ES-I3 (cell line): ENCODE results near the gene NMT1.
A peak's percentile ranks its signal among the peaks of the same experiment; 100 is the strongest.

ENCODE experiments used
- H3K36me3 ChIP-seq: 2 replicates; pipeline ENCODE4 v1.6.1; 2013; ENCODE audit warnings: mild to moderate bottlenecking, low read length, control low read depth, moderate library complexity; ENCODE audit not compliant: insufficient read depth
- H3K4me1 ChIP-seq: 2 replicates; pipeline ENCODE4 v1.6.1; 2013; ENCODE audit warnings: mild to moderate bottlenecking, control low read depth, low read length; ENCODE audit not compliant: insufficient read depth
- H3K9ac ChIP-seq: 2 replicates; pipeline ENCODE4 v1.6.1; 2013; ENCODE audit warnings: low read depth, mild to moderate bottlenecking, low read length, moderate library complexity
- H3K9me3 ChIP-seq: 2 replicates; pipeline ENCODE4 v1.6.1; 2013; ENCODE audit warnings: mild to moderate bottlenecking, low read length, moderate library complexity; ENCODE audit not compliant: control insufficient read depth, insufficient read depth

Gene NMT1

DNA sequence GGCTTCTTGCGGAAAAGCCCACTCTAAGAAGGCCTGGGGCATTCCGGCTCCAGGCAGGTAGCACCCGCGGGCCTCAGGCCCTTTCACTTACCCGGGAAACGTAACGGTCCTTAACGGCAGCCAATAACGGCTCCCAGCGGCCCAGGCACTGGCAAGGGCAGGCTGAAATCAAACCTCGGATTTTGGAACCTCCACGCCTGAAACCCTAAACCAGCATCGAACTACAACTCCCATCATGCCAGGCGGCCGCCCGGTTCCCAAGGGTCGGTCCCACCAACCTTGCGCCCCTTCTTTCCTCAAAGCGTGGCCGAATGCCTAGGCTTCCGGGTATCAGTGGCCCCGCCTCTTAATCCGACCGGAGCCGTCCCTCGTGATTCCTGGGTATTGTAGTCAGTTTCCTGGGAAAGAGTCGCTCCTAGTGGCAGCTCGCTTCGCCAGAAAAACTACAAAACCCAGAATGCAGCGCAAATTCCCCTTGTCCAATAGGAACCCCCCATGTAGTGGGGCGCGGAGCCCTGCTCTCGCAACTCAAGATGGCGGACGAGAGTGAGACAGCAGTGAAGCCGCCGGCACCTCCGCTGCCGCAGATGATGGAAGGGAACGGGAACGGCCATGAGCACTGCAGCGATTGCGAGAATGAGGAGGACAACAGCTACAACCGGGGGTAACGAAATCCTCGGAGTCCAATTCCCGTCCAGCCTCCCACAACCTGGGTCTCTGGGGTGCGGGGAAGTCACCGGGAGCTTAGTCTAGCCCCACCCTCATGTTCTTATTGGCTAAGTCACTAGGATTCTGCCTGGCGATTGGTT, at the start of gene NMT1:
TSS of gene NMT1 (plus strand) at position 521 of the 809 bp plus-strand sequence. CDS start at position 534, 13 bp downstream.
- Histone ChIP-seq H3K36me3 (no peaks in the 10 kb centered on the region), H3K9me3 (no peaks in the 10 kb centered on the region), H3K4me1 (peaks cover 7% of the 10 kb centered on the region), H3K9ac (peak within 1 kb of the TSS; percentile 97)

DNA sequence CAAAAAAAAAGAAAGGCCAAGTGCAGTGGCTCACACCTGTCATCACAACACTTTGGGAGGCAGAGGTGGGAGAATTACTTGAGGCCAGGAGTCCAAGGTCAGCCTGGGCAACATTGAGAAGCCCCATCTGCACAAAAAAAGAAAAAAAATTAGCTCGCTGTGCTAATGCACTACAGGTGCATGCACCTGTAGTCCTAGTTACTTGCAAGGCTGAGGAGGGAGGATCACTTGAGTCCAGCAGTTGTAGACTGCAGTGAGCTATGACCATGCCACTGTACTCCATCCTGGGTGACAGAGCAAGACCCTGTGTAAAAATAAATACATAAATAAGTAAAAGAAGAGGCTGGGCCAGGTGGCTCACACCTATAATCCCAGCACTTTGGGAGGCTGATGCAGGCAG, 49.4 kb upstream of the NMT1 start:
- no peaks in the 10 kb centered on the region for H3K36me3 ChIP-seq
- no peaks in the 10 kb centered on the region for H3K9me3 ChIP-seq
- H3K4me1 ChIP-seq = peaks cover 14% of the 10 kb centered on the region
- H3K9ac ChIP-seq = no peak overlapping the region

DNA sequence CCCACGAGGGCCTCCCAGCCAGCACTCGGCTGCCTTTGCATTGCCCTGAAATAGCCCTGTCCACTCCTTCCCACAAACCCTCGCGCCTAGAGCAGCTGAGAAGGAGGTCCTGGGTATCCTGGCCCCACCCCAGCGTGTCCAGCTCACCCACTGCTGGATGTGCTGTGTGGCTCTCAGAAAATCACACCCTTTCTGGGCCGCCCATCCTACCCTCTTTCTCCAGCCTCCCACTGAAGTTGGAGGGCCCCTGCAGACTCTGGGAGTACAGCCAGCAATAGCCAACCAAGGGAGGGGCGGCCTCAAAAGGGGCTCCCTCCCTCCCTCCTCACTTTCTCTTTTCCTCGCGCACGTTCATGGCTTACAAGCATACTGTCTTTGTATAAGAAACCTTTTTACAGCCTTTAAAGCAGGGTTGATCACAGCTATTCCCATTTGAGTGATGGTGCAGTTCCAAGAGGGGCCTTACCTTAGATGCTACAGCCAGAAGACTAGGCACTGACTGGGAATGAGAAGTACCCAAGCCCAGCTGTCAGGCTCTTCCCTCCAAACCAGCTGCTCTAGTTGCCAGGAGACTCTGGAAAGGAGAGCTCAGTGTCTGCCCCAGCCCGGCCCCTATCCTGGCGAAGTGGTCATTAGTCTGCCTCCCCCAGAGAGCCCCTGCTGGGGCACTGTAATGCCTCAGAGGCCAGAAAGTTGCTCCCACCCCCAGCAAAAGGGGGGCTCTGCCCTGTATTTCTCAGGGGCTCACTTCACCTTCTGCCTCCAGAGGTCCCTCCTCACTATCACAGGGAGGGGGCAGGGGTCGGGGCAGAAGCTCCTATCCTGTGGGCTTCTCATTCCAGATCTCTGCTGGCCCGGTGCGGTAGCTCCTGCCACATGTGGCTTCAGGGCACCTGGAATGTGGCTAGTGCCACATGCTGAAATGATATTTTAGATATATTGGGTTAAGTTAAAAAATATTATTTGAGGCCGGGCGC, 47.8 kb upstream of the NMT1 start:
- Histone ChIP-seq H3K9ac (no peak overlapping the region), H3K4me1 (peaks cover 15% of the 10 kb centered on the region), H3K9me3 (no peaks in the 10 kb centered on the region), H3K36me3 (no peaks in the 10 kb centered on the region)

DNA sequence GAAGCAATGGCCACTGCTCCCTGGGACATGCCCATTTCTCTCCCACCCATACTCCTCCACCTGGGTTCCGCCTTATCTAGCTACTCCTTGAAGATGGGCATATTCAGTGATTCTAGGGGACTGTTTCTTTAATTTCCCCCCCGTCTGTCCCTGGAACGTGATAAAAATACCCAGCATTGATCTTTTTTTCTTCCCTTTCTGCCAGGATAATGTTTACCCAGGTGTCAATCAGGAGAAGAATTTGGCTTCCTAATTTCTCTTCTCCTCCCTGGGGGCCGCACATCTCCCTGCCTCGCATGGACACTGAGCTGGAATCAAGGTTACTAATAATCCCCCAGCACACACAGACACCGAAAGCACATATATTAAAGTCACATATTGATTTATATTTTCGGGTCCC, 44.9 kb upstream of the NMT1 start:
- H3K9ac ChIP-seq = no peak overlapping the region
- H3K36me3 ChIP-seq = no peaks in the 10 kb centered on the region
- peaks cover 35% of the 10 kb centered on the region for H3K4me1 ChIP-seq
- H3K9me3 ChIP-seq = no peaks in the 10 kb centered on the region

DNA sequence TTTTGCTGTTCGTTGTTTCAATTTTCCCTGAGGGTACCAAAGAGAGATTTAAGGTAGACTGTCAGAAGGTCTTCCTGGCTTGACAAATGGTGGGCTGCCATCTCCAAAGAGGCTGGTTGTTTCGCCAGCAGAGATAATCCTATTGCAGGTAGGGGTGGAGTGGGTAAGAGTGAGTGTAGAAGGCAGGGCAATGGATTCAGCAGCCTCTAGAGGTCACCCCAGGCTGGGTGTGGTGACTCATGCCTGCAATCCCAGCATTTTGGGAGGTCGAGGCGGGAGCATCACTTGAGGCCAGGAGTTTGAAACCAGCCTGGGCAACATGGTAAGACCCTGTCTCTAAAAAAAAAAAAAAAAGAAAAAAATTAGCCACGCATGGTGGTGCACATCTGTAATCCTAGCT, 44.3 kb upstream of the NMT1 start:
- no peaks in the 10 kb centered on the region for H3K36me3 ChIP-seq
- peaks cover 35% of the 10 kb centered on the region for H3K4me1 ChIP-seq
- H3K9ac ChIP-seq = no peak overlapping the region
- H3K9me3 ChIP-seq = no peaks in the 10 kb centered on the region

DNA sequence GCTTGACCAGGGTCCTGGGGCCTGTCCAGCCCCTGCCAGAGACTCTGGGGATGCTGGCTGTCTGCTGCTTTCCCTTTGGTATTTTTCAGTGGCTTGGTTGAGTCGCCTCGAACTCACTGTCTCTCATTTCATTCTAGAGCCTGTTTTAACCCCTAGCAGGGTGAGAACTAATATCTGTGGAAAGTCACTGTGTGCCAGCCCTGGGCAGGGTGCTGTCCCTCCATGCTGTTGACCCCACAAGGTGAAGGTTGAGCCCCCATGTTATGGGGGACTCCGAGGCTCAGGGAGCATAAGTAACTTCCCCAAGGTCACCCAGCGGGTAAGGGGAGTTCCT, 42.6 kb upstream of the NMT1 start:
- H3K36me3 ChIP-seq = no peaks in the 10 kb centered on the region
- peaks cover 31% of the 10 kb centered on the region for H3K4me1 ChIP-seq
- peak overlapping the region; percentile 61; the same call in 1 of the 2 replicates for H3K9ac ChIP-seq
- no peaks in the 10 kb centered on the region for H3K9me3 ChIP-seq

DNA sequence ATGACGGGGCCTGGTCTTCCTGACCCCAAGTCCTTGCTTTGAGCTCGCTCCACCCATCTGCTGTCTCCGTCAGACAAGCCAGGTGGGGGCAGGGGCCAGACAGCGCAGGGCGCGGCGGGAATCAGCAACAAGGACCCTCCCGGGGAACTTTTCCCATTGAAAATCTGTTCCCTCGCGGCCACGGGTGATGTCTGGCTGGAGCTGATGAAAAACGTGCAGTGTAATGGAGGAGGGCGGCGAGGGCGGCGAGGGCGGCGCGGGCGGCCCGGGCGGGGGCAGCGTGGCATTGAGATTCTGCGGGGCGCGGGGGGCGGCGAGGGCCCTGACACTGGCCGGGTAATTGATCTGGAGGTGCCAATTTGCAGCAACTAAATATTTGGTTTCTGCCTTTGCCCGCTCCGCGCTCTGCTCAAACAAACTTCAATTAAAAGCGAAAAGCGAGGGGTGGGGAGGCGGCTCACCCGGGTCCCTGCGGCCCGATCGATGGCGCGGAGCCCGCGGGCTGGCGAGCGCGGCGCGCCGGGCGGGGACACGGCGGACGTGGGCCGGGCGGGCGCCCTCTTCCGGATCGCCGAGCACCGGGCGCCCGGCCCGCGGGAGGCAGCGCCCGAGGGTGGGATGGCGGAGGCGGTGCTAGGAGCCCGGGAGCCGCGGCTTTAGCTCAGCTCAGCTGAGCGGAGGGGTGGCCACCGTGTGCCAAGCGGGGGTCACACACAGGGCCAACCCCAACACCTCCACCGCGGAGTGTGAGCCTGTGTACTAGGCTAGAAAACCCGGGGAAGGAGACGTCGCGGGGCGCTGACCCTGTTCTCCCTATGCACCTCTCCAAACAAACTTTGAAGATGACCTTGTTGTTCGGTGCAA, 42.0 kb upstream of the NMT1 start:
- Histone ChIP-seq H3K36me3 (no peaks in the 10 kb centered on the region), H3K4me1 (peaks cover 31% of the 10 kb centered on the region), H3K9ac (peak overlapping the region; percentile 61), H3K9me3 (no peaks in the 10 kb centered on the region)

DNA sequence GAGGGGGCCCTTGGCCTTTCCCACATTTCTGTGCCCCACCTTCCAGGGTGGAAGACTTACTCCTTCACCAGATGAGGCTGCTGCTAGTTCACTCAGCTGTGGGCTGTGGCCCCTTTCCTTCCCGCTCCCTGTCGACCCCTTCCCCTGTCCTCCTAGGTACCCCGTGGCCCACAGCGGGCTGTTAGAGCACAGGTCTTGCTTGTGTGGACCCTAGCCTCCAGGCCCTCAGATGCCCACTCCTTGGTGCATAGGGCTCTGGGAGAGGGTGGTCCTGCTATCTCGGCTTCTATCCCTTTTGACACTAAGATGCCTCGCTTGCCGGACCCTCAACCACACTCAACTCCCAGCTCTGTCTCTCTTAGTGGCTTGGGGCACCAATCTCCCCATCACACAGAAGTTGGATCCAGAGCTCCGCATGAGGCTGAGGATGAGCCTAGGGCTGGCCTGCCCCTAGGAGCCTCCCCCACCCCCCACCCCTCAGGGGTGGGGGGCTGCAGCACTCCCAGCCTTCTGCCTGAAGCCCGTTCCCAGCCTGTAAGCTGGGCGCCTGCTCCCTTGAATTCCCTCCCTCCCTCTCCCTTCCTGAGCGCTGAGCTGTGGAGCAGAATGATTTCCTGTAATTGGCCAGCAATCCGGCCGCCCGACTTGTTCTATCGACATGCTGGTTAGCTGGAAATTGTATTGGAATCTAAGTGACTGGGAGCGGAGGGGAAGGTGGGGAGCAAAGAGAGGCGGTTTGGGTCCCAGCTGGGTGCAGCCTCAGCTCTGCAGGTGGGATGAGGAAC, 40.6 kb upstream of the NMT1 start:
- peak overlapping the region; percentile 45; the same call in 1 of the 2 replicates for H3K9ac ChIP-seq
- no peaks in the 10 kb centered on the region for H3K36me3 ChIP-seq
- no peaks in the 10 kb centered on the region for H3K9me3 ChIP-seq
- H3K4me1 ChIP-seq = peaks cover 31% of the 10 kb centered on the region

DNA sequence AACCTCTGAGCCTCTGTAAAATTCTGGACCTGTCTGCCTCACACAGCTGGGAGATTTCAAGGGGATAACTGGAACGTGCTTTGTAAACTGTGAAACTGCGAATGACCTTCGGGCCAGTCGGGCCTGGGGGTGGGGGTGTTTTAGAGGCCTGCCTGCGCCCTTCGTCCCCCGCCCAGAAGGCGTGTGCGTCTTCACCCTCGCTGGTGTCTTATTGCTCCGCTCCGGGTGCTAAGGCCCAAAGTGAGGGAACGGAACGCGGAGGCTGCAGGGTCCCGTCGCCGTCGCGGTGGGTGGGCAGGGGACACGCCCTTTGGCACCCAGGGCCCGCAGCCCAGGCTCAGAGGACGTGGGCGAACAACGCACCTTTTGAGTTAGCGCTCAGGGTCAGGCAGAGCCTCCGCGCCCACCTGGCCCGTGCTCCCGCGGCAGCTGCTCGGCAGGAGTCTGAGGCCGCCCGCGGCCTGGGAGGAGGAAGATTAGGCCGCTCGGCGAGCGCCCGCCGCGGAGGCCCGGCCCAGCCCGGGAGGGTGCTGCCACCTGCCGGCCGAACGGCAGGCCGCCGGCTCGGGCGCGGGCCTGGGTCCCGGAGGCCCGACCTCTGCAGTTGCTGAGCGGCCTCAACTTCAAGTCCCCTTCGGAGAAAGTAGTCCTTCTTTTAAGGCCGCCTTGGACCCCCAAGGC, 39.4 kb upstream of the NMT1 start:
- peaks cover 28% of the 10 kb centered on the region for H3K4me1 ChIP-seq
- H3K36me3 ChIP-seq = 0 out of 2 replicates have a peak, but pooled peaks cover 2% of the 10 kb centered on the region
- peak overlapping the region; percentile 45 for H3K9ac ChIP-seq
- H3K9me3 ChIP-seq = no peaks in the 10 kb centered on the region

DNA sequence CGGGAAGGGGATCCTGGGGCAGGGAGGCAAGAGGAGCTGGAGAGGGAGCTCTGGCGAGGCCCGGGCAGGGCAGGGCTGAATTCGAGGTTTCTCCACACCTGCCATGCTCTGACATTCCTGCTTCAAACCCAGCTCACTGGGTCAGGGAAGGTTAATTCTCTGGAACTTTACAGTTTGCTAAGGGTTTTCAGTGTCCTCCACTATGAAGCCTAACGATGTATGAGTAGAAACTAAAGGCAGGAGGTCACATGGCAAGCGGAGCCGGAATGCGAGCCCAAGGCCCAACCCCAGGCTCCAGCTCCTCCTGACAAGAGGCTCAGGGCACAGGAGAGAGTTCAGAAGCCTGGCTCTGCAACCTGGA, 38.8 kb upstream of the NMT1 start:
- peak overlapping the region; percentile 45; the same call in 1 of the 2 replicates for H3K9ac ChIP-seq
- 0 out of 2 replicates have a peak, but pooled peaks cover 5% of the 10 kb centered on the region for H3K36me3 ChIP-seq
- H3K9me3 ChIP-seq = no peaks in the 10 kb centered on the region
- peaks cover 27% of the 10 kb centered on the region for H3K4me1 ChIP-seq

DNA sequence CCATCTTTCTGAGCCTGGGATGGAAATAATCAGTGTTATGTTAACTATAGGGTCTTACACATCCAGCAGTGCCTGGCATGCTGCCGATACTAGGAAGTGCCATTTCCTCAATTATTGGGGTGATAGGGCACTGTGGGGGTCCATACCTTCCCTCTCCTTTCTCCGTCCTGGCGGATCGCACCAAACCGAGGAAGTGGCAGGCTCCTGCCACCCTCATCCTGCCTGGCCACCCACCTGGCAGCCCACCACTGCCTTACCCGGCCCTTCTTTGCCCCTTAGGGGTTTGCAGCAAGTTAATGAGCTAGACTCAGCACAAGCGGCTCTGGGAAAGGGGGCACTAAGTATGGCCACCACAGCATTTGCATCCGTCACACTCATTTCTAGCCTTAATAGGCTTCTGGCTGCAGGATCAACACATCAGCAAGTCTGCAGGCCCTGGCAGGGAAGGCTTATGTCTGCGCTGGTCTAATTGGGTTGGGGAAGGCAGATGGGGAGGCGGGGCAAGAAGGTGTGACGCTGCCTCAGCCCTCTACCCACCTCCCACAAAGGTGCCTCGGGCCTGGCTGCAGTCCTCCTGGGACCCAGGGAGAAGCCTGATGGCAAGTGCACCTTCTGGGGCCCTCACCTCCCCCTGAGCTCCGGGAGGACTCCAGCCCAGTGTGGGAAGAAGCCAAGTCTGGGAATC, 38.3 kb upstream of the NMT1 start:
- H3K4me1 ChIP-seq = peaks cover 27% of the 10 kb centered on the region
- no peaks in the 10 kb centered on the region for H3K9me3 ChIP-seq
- no peak overlapping the region for H3K9ac ChIP-seq
- 0 out of 2 replicates have a peak, but pooled peaks cover 5% of the 10 kb centered on the region for H3K36me3 ChIP-seq

DNA sequence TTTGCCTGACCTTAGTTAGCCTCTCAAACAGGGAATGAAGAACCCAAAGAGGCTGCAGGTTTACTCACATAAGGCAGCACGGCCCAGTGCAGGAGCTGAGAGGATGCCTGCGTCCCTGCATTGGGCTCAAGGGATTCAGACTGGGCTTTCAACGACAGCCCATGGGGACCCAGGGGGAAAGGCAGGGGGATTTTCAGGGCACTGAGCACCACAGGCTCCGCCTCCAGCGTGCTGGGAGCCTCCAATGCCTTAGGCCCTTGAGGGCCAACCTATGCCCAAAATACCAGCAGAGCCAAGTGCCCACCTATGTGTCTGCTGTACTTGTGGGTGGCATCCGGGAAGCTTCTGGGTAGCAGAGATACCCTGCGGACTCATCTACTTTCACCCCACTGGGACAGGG, 32.0 kb upstream of the NMT1 start:
- H3K9me3 ChIP-seq = no peaks in the 10 kb centered on the region
- peaks cover 24% of the 10 kb centered on the region for H3K36me3 ChIP-seq
- H3K9ac ChIP-seq = no peak overlapping the region
- H3K4me1 ChIP-seq = no peaks in the 10 kb centered on the region
